K562 (cell line): ENCODE measurements around the gene RSU1. TPM values are rescaled to one million over a fixed set of nuclear protein-coding genes. Genes with fewer than 3 reads are reported as not detected.

ENCODE experiments used
- ATAC-seq: fragments of 200-7000 bp; cut with Tn5 transposase; 3 replicates; pipeline ENCODE4 v1.9.1; 2020; ENCODE audit warnings: moderate library complexity
- BruUV-seq: library from RNA; stranded (reverse); fragments of 400-500 nt; replicated peaks from 2 replicates; lab custom pipeline; 2021; lab: Mats Ljungman, UMichigan
- CTCF ChIA-PET: fragments of 300-600 bp; formaldehyde crosslinking; extraction: SDS; loops from one replicate; lab custom pipeline; 2021; ENCODE audit warnings: low intra/inter-chr PET ratio; lab: Yijun Ruan, JAX
- POLR2A ChIA-PET: fragments of 300-600, 350-650 bp; sonication (Branson Sonifier 250); formaldehyde crosslinking; extraction: SDS; loops from one replicate; lab custom pipeline; 2021; ENCODE audit warnings: antibody characterized with exemption, inconsistent platforms; lab: Yijun Ruan, JAX
- DNase-seq, 4 experiments: peaks; one replicate each; pipeline versions ENCODE4 v3.0.0 to v3.0.0-alpha.2; 2011 to 2018; ENCODE audit warnings: low spot score in 3 of 4, mixed read lengths in 3 of 4; ENCODE audit errors: extremely low read depth in 1 of 4
- FAIRE-seq: peaks from 2 replicates; lab custom pipeline; 2011; peaks lifted over from hg19 to GRCh38; lab: Jason Lieb, UNC
- H2AFZ ChIP-seq: 2 replicates; pipeline ENCODE4 v1.6.0; 2011; ENCODE audit warnings: low read depth, low read length, control low read depth, inconsistent platforms
- H3K27ac ChIP-seq: fragments of 200-600 bp; 3 replicates; pipeline ENCODE4 v1.8.0; 2011; ENCODE audit warnings: low read depth, mild to moderate bottlenecking, control low read depth, inconsistent platforms, low read length, moderate library complexity, mixed read lengths; ENCODE audit errors: extremely low read depth
- H3K27me3 ChIP-seq, 2 experiments: fragments of 300-600 bp in 1 of 2; 2 replicates in 1 of 2; 3 replicates in 1 of 2; pipeline versions ENCODE4 v1.6.0 to v1.8.0; 2011; ENCODE audit warnings: inconsistent platforms in 2 of 2, low read length in 2 of 2, mild to moderate bottlenecking in 1 of 2, mixed read lengths in 1 of 2, moderate library complexity in 1 of 2; ENCODE audit not compliant: control insufficient read depth in 2 of 2, insufficient read depth in 2 of 2
- H3K36me3 ChIP-seq: fragments of 300-600 bp; 3 replicates; pipeline ENCODE4 v1.8.0; 2011; ENCODE audit warnings: mild to moderate bottlenecking, low read length, inconsistent platforms; ENCODE audit not compliant: control insufficient read depth, insufficient read depth
- H3K4me1 ChIP-seq, 2 experiments: fragments of 200-600 bp in 1 of 2; replicated peaks in 1 of 2; 2 replicates in 1 of 2; 3 replicates in 1 of 2; pipeline versions ENCODE4 v1.5.1 to v1.8.0; 2011; ENCODE audit warnings: inconsistent platforms in 2 of 2, low read length in 2 of 2, mild to moderate bottlenecking in 1 of 2, mixed read lengths in 1 of 2, moderate library complexity in 1 of 2; ENCODE audit not compliant: control insufficient read depth in 2 of 2, insufficient read depth in 2 of 2
- H3K4me2 ChIP-seq: 2 replicates; pipeline ENCODE4 v1.6.1; 2011; ENCODE audit warnings: low read length, control low read depth, inconsistent platforms, mixed read lengths; ENCODE audit not compliant: insufficient read depth
- H3K4me3 ChIP-seq: fragments of 200-600 bp; sonication (generic), shearing (Covaris generic); 2 replicates; pipeline ENCODE4 v1.5.1; 2016; ENCODE audit warnings: control low read depth, inconsistent platforms
- H3K79me2 ChIP-seq: fragments of 200-600 bp; 3 replicates; pipeline ENCODE4 v1.8.0; 2011; ENCODE audit warnings: low read length, inconsistent platforms; ENCODE audit not compliant: control insufficient read depth, insufficient read depth
- H3K9ac ChIP-seq, 2 experiments: 2 replicates each; pipeline versions ENCODE4 v1.6.0 to v1.6.1; 2011; ENCODE audit warnings: low read depth in 2 of 2, low read length in 2 of 2, control low read depth in 1 of 2, inconsistent platforms in 1 of 2, mild to moderate bottlenecking in 1 of 2, mixed read lengths in 1 of 2; ENCODE audit not compliant: insufficient read depth in 1 of 2
- H3K9me1 ChIP-seq: one replicate; pipeline ENCODE4 v1.6.0; 2011; ENCODE audit warnings: inconsistent platforms, mild to moderate bottlenecking, low read length, moderate library complexity; ENCODE audit not compliant: control insufficient read depth, insufficient read depth
- H3K9me3 ChIP-seq: replicated peaks from 2 replicates; pipeline ENCODE4 v1.5.1; 2011; ENCODE audit warnings: low read depth, low read length, inconsistent platforms; ENCODE audit not compliant: control insufficient read depth, insufficient read depth
- H4K20me1 ChIP-seq: replicated peaks from 2 replicates; pipeline ENCODE4 v1.6.1; 2011; ENCODE audit warnings: low read length, inconsistent platforms, mixed read lengths; ENCODE audit not compliant: control insufficient read depth, insufficient read depth
- BCL6 ChIP-seq: fragments of 250-450 bp; sonication (Bioruptor Pico); IDR thresholded peaks from 2 replicates; pipeline ENCODE4 v1.4.0; 2020
- CREBBP ChIP-seq: IDR thresholded peaks from one replicate; pipeline ENCODE4 v1.6.1; 2012; ENCODE audit warnings: low read depth, mild to moderate bottlenecking, control low read depth, inconsistent platforms, low read length
- KLF1 ChIP-seq: fragments of 450-650 bp; IDR thresholded peaks from 2 replicates; pipeline ENCODE4 v1.6.1; 2016; ENCODE audit warnings: missing genetic modification characterization, missing compliant biosample characterization
- NR1H2 ChIP-seq: sonication (generic); formaldehyde crosslinking; IDR thresholded peaks from 2 replicates; pipeline ENCODE4 v1.4.0; 2020; ENCODE audit warnings: mild to moderate bottlenecking, missing genetic modification reagents
- SIRT6 ChIP-seq: IDR thresholded peaks from one replicate; pipeline ENCODE4 v1.6.1; 2012; ENCODE audit warnings: low read depth, mild to moderate bottlenecking, control low read depth, inconsistent platforms, low read length, moderate library complexity
- U2AF2 ChIP-seq: fragments of 200-400 bp; formaldehyde crosslinking; optimal IDR thresholded peaks from 2 replicates; pipeline ENCODE3; 2017; ENCODE audit warnings: low read depth, mild to moderate bottlenecking, low read length
- ZNF23 ChIP-seq: fragments of 250-450 bp; sonication (Bioruptor Pico); IDR thresholded peaks from 2 replicates; pipeline ENCODE4 v1.4.0; 2020; ENCODE audit warnings: mild to moderate bottlenecking
- ZNF507 ChIP-seq: conservative IDR thresholded peaks from 2 replicates; pipeline ENCODE4 v1.6.1; 2017; ENCODE audit warnings: missing genetic modification characterization, missing compliant biosample characterization
- ZNF644 ChIP-seq: fragments of 200-800 bp; sonication (Bioruptor generic); IDR thresholded peaks from 2 replicates; pipeline ENCODE4 v1.6.1; 2016; ENCODE audit warnings: low read depth, missing genetic modification characterization, missing compliant biosample characterization
- WGBS: fragments of 100-300 bp; shearing (Covaris generic); methylation state at CpG from one replicate; pipeline ENCODE4 v1.1.6; 2016; ENCODE audit warnings: low coverage, mixed read lengths; ENCODE audit not compliant: insufficient coverage; ENCODE audit errors: missing lambda C conversion rate; 5-methylcytosine and 5-hydroxymethylcytosine counted together
- in situ Hi-C: fragments of 300-500 bp; cut with MboI; formaldehyde crosslinking; loops from 4 replicates; pipeline ENCODE4 v1.15.0; 2018; ENCODE audit warnings: inconsistent platforms, mixed read lengths
- intact Hi-C: fragments of 100-400 bp; cut with micrococcal nuclease; formaldehyde crosslinking; loops from 2 replicates; pipeline ENCODE4 v1.14.2; 2022
- polyA plus RNA-seq, 8 experiments: library from polyadenylated mRNA; depleted of rRNA in 4 of 8; stranded (reverse) in 5 of 8; unstranded in 3 of 8; fragments of >200 nt; fragmentation: Nextera tagmentation in 2 of 8; fragmentation: Illumina TruSeq in 1 of 8; extraction: Ambion mirVana in 2 of 8; extraction: Trizol in 1 of 8; gene quantifications; 2 replicates each; pipeline versions ENCODE4 v1.2.1 to v1.2.3, GENCODE V29; 2011 to 2014; ENCODE audit warnings: inconsistent platforms in 1 of 8, missing spikeins in 1 of 8
- total RNA-seq, 7 experiments: library from RNA; depleted of rRNA in 6 of 7; stranded (reverse); fragments of >200 nt in 6 of 7; fragmentation: Illumina TruSeq in 2 of 7; extraction: Trizol in 2 of 7; gene quantifications; 2 replicates each; pipeline versions ENCODE4 v1.2.1 to v1.2.3, GENCODE V29; 2011 to 2021; ENCODE audit warnings: low replicate concordance in 1 of 7
- TF ChIP-seq, protein P1 (sequence below): fragments of 450-650 bp; IDR thresholded peaks from 2 replicates; pipeline ENCODE4 v1.6.1; 2016; ENCODE audit warnings: low read depth, mild to moderate bottlenecking, moderate library complexity

RSU1 gene
- total and polyA plus RNA-seq, 9 of the 15 experiments (the other 6 are each of a cell fraction or from before 2014, with no cell fraction given) = 18.8 to 67.3 (median 31.5) TPM

DNA sequence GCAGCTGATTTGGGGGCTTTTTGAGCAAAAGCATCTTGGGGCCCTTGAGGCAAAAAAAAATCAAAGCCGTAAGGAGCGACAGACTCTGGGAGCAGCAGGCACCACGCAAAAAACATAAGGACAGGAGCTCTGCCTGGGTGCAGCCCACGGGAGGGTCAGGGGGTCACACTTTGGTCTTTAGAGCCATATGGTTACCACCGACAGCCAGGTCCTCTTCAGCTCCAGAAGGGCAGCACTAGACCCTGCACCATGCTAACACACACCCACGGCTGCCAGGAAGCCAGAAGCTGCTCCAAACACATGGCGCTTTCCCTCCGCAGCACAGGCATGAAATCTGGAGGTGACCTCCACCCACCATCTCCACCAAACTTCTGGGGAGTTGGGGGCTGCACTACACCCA, 47.1 kb downstream of the RSU1 start:
- no TSS peak for BruUV-seq
- Histone ChIP-seq H3K4me1 (peaks cover 0 to 8% of the 10 kb centered on the region in 2 experiments; a peak in 4 of 5 replicates), H4K20me1 (no peaks in the 10 kb centered on the region), H2AFZ (no peak overlapping the region), H3K9me3 (no peaks in the 10 kb centered on the region), H3K27me3 (no peaks in the 10 kb centered on the region), H3K4me3 (no peak overlapping the region), H3K79me2 (no peaks in the 10 kb centered on the region), H3K4me2 (no peak overlapping the region), H3K9ac (no peak overlapping the region), H3K36me3 (no peaks in the 10 kb centered on the region), H3K27ac (no peak overlapping the region), H3K9me1 (no peaks in the 10 kb centered on the region)
- no peak for FAIRE-seq
- CTCF ChIA-PET = no interaction called here
- ATAC-seq = no peak
- DNase-seq = no peak
- intact Hi-C loops (loop anchor here (10.0 kb wide), 1 partner anchor 655 kb away; no protein-coding TSS in a partner anchor), in situ Hi-C loops (no loop called here)
- 55% methylated on average over 8 of the region's 8 CpGs for WGBS
- TF ChIP-seq U2AF2 (no peak), BCL6 (CRISPR knock-in tag) (no peak), ZNF644 (tag) (no peak), ZNF507 (tag) (no peak), SIRT6 (no peak), CREBBP (no peak), NR1H2 (no peak), ZNF23 (CRISPR knock-in tag) (no peak), KLF1 (tag) (no peak)
- TF ChIP-seq, protein P1, sequence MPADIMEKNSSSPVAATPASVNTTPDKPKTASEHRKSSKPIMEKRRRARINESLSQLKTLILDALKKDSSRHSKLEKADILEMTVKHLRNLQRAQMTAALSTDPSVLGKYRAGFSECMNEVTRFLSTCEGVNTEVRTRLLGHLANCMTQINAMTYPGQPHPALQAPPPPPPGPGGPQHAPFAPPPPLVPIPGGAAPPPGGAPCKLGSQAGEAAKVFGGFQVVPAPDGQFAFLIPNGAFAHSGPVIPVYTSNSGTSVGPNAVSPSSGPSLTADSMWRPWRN = no peak
- POLR2A ChIA-PET = interaction anchor here (0.7 to 0.9 kb wide), 2 partner anchors 47 to 161 kb away, joined by 3 read pairs; no protein-coding TSS in a partner anchor
